Skeletal muscle satellite cell (primary cell): Measurements from ENCODE around the gene FLNB.

Experiments
- H3K27me3 ChIP-seq: 2 replicates; pipeline ENCODE4 v1.7.0; 2013; ENCODE audit warnings: low read length; ENCODE audit not compliant: control insufficient read depth, insufficient read depth
- H3K36me3 ChIP-seq: 2 replicates; pipeline ENCODE4 v1.7.0; 2013; ENCODE audit warnings: mild to moderate bottlenecking, control low read depth, low read length; ENCODE audit not compliant: insufficient read depth
- H3K4me1 ChIP-seq: 2 replicates; pipeline ENCODE4 v1.7.0; 2013; ENCODE audit warnings: low read length; ENCODE audit not compliant: control insufficient read depth, insufficient read depth
- H3K4me2 ChIP-seq: 2 replicates; pipeline ENCODE4 v1.7.0; 2013; ENCODE audit warnings: mild to moderate bottlenecking, low read length
- H3K4me3 ChIP-seq: 2 replicates; pipeline ENCODE4 v1.7.0; 2013; ENCODE audit warnings: low read length
- H3K9ac ChIP-seq: 2 replicates; pipeline ENCODE4 v1.7.0; 2013; ENCODE audit warnings: mild to moderate bottlenecking, low read depth, low read length, moderate library complexity
- H3K9me3 ChIP-seq: replicated peaks from 2 replicates; pipeline ENCODE4 v1.7.0; 2013; ENCODE audit warnings: mild to moderate bottlenecking, control low read depth, low read length

Gene FLNB

GRCh38 chr3:58026598-58026997 lies 18.4 kb downstream of the FLNB start:
- Histone ChIP-seq H3K4me2 (peak overlapping the region; percentile 0), H3K9me3 (no peaks in the 10 kb centered on the region), H3K27me3 (no peaks in the 10 kb centered on the region), H3K36me3 (no peaks in the 10 kb centered on the region), H3K4me3 (no peak overlapping the region), H3K4me1 (peaks cover 12% of the 10 kb centered on the region), H3K9ac (no peak overlapping the region)

- H3K9ac ChIP-seq = no peak overlapping the region
- no peaks in the 10 kb centered on the region for H3K27me3 ChIP-seq
- H3K4me2 ChIP-seq = no peak overlapping the region
- no peaks in the 10 kb centered on the region for H3K9me3 ChIP-seq
- no peaks in the 10 kb centered on the region for H3K36me3 ChIP-seq
- no peak overlapping the region for H3K4me3 ChIP-seq
- peaks cover 12% of the 10 kb centered on the region for H3K4me1 ChIP-seq
Observed at GRCh38 chr3:58027704-58028317, 19.6 kb downstream of the FLNB start.

GRCh38 chr3:58028902-58029301 lies 20.7 kb downstream of the FLNB start:
- H3K36me3 ChIP-seq = no peaks in the 10 kb centered on the region

GRCh38 chr3:58029842-58030584 lies 21.8 kb downstream of the FLNB start:
- Histone ChIP-seq H3K9me3 (no peaks in the 10 kb centered on the region), H3K9ac (no peak overlapping the region), H3K27me3 (no peaks in the 10 kb centered on the region), H3K4me3 (no peak overlapping the region), H3K4me1 (peaks cover 12% of the 10 kb centered on the region), H3K36me3 (no peaks in the 10 kb centered on the region), H3K4me2 (no peak overlapping the region)

More at GRCh38 chr3:58028902-58029301, 20.7 kb downstream of the FLNB start:
- Histone ChIP-seq H3K27me3 (no peaks in the 10 kb centered on the region), H3K9me3 (no peaks in the 10 kb centered on the region), H3K4me3 (no peak overlapping the region), H3K9ac (no peak overlapping the region), H3K4me2 (no peak overlapping the region), H3K4me1 (peaks cover 12% of the 10 kb centered on the region)

DNA sequence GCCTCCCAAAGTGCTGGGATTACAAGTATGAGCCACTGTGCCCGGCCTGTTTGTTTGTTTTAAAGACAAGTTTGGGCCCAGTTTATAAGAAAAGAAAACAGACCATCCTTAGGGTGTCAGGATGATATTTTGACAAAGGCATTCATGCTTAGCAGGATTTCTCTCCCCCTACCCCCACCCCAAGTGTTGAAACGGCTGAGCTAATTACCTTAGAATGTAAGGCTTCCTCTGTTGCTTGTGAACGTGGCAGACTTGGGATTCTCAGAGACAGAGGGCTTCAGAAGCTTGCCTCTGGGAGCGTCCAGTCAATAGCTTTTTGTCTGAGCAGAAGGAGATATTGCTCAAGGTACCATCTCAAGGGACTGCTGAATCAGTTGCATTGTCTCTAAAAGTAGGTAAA lies 24.0 kb downstream of the FLNB start:
- Histone ChIP-seq H3K9ac (no peak overlapping the region), H3K4me1 (no peaks in the 10 kb centered on the region), H3K4me3 (no peak overlapping the region), H3K4me2 (no peak overlapping the region), H3K36me3 (no peaks in the 10 kb centered on the region), H3K27me3 (no peaks in the 10 kb centered on the region), H3K9me3 (no peaks in the 10 kb centered on the region)

- Histone ChIP-seq H3K27me3 (no peaks in the 10 kb centered on the region), H3K9me3 (no peaks in the 10 kb centered on the region), H3K9ac (no peak overlapping the region), H3K4me1 (no peaks in the 10 kb centered on the region), H3K4me2 (no peak overlapping the region), H3K4me3 (no peak overlapping the region), H3K36me3 (no peaks in the 10 kb centered on the region)
Observed at GRCh38 chr3:58034738-58035523, 26.7 kb downstream of the FLNB start.

- no peaks in the 10 kb centered on the region for H3K9me3 ChIP-seq
- H3K9ac ChIP-seq = no peak overlapping the region
- no peak overlapping the region for H3K4me3 ChIP-seq
- no peaks in the 10 kb centered on the region for H3K4me1 ChIP-seq
- no peak overlapping the region for H3K4me2 ChIP-seq
- no peaks in the 10 kb centered on the region for H3K36me3 ChIP-seq
- no peaks in the 10 kb centered on the region for H3K27me3 ChIP-seq
Observed at GRCh38 chr3:58035524-58036255, 27.5 kb downstream of the FLNB start.

- peaks cover 4% of the 10 kb centered on the region for H3K4me1 ChIP-seq
- no peak overlapping the region for H3K4me3 ChIP-seq
- no peak overlapping the region for H3K4me2 ChIP-seq
- H3K9me3 ChIP-seq = no peaks in the 10 kb centered on the region
- H3K27me3 ChIP-seq = no peaks in the 10 kb centered on the region
- no peak overlapping the region for H3K9ac ChIP-seq
- H3K36me3 ChIP-seq = no peaks in the 10 kb centered on the region
Observed at GRCh38 chr3:58036293-58037032, 28.2 kb downstream of the FLNB start.

- Histone ChIP-seq H3K4me1 (peaks cover 13% of the 10 kb centered on the region), H3K36me3 (no peaks in the 10 kb centered on the region), H3K4me2 (no peak overlapping the region), H3K27me3 (no peaks in the 10 kb centered on the region), H3K9me3 (no peaks in the 10 kb centered on the region), H3K4me3 (no peak overlapping the region), H3K9ac (no peak overlapping the region)
Observed at GRCh38 chr3:58037141-58037910, 29.1 kb downstream of the FLNB start.

DNA sequence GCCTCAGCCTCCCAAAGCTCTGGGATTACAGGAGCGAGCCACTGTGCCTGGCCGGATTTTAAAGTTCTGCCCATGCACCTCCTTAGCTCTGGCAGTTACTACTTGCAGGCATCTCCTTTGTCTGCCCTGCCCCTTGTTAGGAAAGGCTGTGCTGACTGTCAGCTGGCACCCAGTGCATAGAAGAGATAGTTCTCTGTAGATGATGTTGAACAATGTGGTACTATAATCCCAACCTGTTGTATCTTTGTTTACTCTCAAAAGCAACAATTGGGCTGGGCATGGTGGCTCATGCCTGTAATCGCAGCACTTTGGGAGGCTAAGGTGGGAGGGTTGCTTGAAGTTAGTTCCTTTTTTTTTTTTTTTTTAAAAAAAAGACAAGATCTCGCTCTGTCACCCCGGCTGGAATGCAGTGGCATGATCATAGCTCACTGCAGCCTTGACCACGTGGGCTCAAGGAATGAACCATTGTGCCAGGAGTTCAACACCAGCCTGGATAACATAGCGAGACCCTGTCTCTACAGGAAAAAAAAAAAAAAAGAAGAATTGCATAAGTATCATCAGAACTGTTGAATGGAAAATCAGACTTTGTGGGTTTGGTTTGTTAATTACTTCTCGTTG lies 30.6 kb downstream of the FLNB start:
- no peak overlapping the region for H3K4me2 ChIP-seq
- no peaks in the 10 kb centered on the region for H3K36me3 ChIP-seq
- no peaks in the 10 kb centered on the region for H3K27me3 ChIP-seq
- no peak overlapping the region for H3K9ac ChIP-seq
- no peaks in the 10 kb centered on the region for H3K9me3 ChIP-seq
- no peak overlapping the region for H3K4me3 ChIP-seq
- peaks cover 16% of the 10 kb centered on the region for H3K4me1 ChIP-seq
